GM18870 (cell line): ENCODE data around the gene DLGAP1.

ENCODE experiments used
- ATAC-seq: cut with Tn5 transposase; IDR thresholded peaks from one replicate; pipeline ENCODE4 v1.9.1; 2021; ENCODE audit warnings: moderate library complexity; ENCODE audit not compliant: unreplicated experiment

DLGAP1 gene

GRCh38 chr18:3907955-3908354 lies 547.2 kb downstream of the DLGAP1 start:
- ATAC-seq = no peak

- peak; percentile 68 for ATAC-seq
Measured at GRCh38 chr18:3906116-3906750, 548.9 kb downstream of the DLGAP1 start.

- ATAC-seq = no peak
Measured at GRCh38 chr18:3903337-3903736, 551.8 kb downstream of the DLGAP1 start.

GRCh38 chr18:3902676-3903075 lies 552.4 kb downstream of the DLGAP1 start:
- ATAC-seq = no peak

GRCh38 chr18:3901811-3902210 lies 553.3 kb downstream of the DLGAP1 start:
- ATAC-seq = no peak

GRCh38 chr18:3901042-3901441 lies 554.1 kb downstream of the DLGAP1 start:
- no peak for ATAC-seq

- ATAC-seq = no peak
Measured at GRCh38 chr18:3900327-3900726, 554.8 kb downstream of the DLGAP1 start.

- ATAC-seq = no peak
Measured at GRCh38 chr18:3898861-3899613, 556.1 kb downstream of the DLGAP1 start.

GRCh38 chr18:3892152-3892551 lies 563.0 kb downstream of the DLGAP1 start:
- no peak for ATAC-seq

- no peak for ATAC-seq
Measured at GRCh38 chr18:3891245-3891644, 563.9 kb downstream of the DLGAP1 start.

- ATAC-seq = no peak
Measured at GRCh38 chr18:3889803-3890202, 565.3 kb downstream of the DLGAP1 start.

- no peak for ATAC-seq
Measured at GRCh38 chr18:3889121-3889520, 566.0 kb downstream of the DLGAP1 start.

GRCh38 chr18:3886575-3887322 lies 568.4 kb downstream of the DLGAP1 start:
- no peak for ATAC-seq

- ATAC-seq = no peak
Measured at GRCh38 chr18:3885209-3885792, 569.8 kb downstream of the DLGAP1 start.

GRCh38 chr18:3879836-3880120 lies 575.3 kb downstream of the DLGAP1 start:
- ATAC-seq = no peak

GRCh38 chr18:3879114-3879835 lies 575.8 kb downstream of the DLGAP1 start:
- no peak for ATAC-seq

- no peak for ATAC-seq
Measured at GRCh38 chr18:3878401-3878800, 576.7 kb downstream of the DLGAP1 start.

- ATAC-seq = no peak
Measured at GRCh38 chr18:3877678-3878077, 577.4 kb downstream of the DLGAP1 start.

GRCh38 chr18:3875961-3876360 lies 579.1 kb downstream of the DLGAP1 start:
- ATAC-seq = no peak

- ATAC-seq = no peak
Measured at GRCh38 chr18:3875376-3875775, 579.7 kb downstream of the DLGAP1 start.

GRCh38 chr18:3874581-3874980 lies 580.5 kb downstream of the DLGAP1 start:
- ATAC-seq = no peak
